Measurements from ENCODE around the gene ELANE.

- no peak for TF ChIP-seq CTCF (IDR thresholded peaks at IDR 0.05; ENCODE audit: borderline replicate concordance, extremely low read depth, low read length, poor library complexity, severe bottlenecking)
- TF ChIP-seq EZH2 (IDR thresholded peaks at IDR 0.05; ENCODE audit: borderline replicate concordance, low read depth, low read length, severe bottlenecking): no peak
These were observed 2.4 kb downstream of the ELANE start for GRCh38 chr19:854549-854948.
